ENCODE results near the gene GNAQ.

Gene GNAQ

DNA sequence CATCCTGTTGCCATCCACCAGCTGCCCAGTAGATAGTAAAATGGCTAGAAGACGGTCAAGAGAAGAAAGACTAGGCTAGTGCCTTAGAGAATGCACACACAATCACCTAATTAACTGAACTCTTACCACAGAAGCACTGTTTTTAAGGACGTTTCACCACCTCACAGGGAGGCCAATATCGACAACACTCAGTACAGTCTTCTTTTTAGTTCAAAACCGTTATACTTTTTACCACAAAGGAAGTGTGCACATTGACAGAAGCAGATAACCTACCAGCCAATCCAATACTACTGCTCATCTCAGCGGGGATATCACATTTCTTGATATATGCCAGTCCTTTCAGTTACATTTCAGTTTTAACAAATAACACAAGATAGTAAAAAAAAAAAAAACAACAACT, 122.3 kb downstream of the GNAQ start:
- Histone ChIP-seq H3K4me3 (ENCODE audit: insufficient read depth in 1 of 2, low read depth in 1 of 2, low read length in 2 of 2) (no peak overlapping the region), H3K27ac (ENCODE audit: low read length, poor library complexity, severe bottlenecking) (no peak overlapping the region), H3K27me3 (ENCODE audit: control insufficient read depth in 1 of 2, insufficient read depth in 1 of 2, low read length in 2 of 2) (no peaks in the 10 kb centered on the region), H3K18ac (ENCODE audit: low read depth in 1 of 2, low read length in 2 of 2) (no peak overlapping the region), H2BK12ac (ENCODE audit: low read length in 2 of 2) (no peak overlapping the region), H3K4ac (ENCODE audit: low read depth in 1 of 2, low read length in 2 of 2) (no peak overlapping the region), H2BK120ac (ENCODE audit: low read depth, low read length) (no peak overlapping the region), H3K9ac (ENCODE audit: low read length) (no peak overlapping the region), H2AFZ (ENCODE audit: low read depth, low read length) (no peak overlapping the region), H2AK5ac (ENCODE audit: low read length, severe bottlenecking) (no peak overlapping the region), H3K79me1 (replicated peaks; ENCODE audit: low read length, poor library complexity, severe bottlenecking) (peaks cover 24% of the 10 kb centered on the region), H3K23ac (ENCODE audit: low read length in 2 of 2) (no peak overlapping the region), H2BK5ac (ENCODE audit: low read depth, low read length, poor library complexity, severe bottlenecking) (no peak overlapping the region), H4K8ac (ENCODE audit: low read length) (no peak overlapping the region), H4K91ac (ENCODE audit: low read length) (no peak overlapping the region), H3K4me1 (ENCODE audit: control insufficient read depth, insufficient read depth, low read depth, low read length) (peaks cover 1% of the 10 kb centered on the region), H3K4me2 (ENCODE audit: low read length, poor library complexity, severe bottlenecking) (no peak overlapping the region), H3K36me3 (ENCODE audit: control insufficient read depth in 1 of 2, insufficient read depth in 2 of 2, low read depth in 1 of 2, low read length in 2 of 2) (peaks cover 0 to 3% of the 10 kb centered on the region in 2 experiments), H2BK15ac (ENCODE audit: low read depth, poor library complexity, severe bottlenecking) (no peak overlapping the region), H3K9me3 (ENCODE audit: control insufficient read depth, low read length) (no peaks in the 10 kb centered on the region), H3K14ac (ENCODE audit: low read length in 2 of 2) (no peak overlapping the region)
- DNase-seq, result no peak
- 98% methylated on average over 5 of the region's 5 CpGs for WGBS

- peaks cover 0 to 3% of the 10 kb centered on the region in 2 experiments for H3K36me3 ChIP-seq (ENCODE audit: control insufficient read depth in 1 of 2, insufficient read depth in 2 of 2, low read depth in 1 of 2, low read length in 2 of 2)
- no peak overlapping the region for H3K18ac ChIP-seq (ENCODE audit: low read depth in 1 of 2, low read length in 2 of 2)
- H2BK120ac ChIP-seq (ENCODE audit: low read depth, low read length), result no peak overlapping the region
- WGBS, result 100% methylated on average over 2 of the region's 2 CpGs
- H3K4me2 ChIP-seq (ENCODE audit: low read length, poor library complexity, severe bottlenecking), result no peak overlapping the region
- H2AFZ ChIP-seq (ENCODE audit: low read depth, low read length), result no peak overlapping the region
- H3K9ac ChIP-seq (ENCODE audit: low read length), result no peak overlapping the region
- H2AK5ac ChIP-seq (ENCODE audit: low read length, severe bottlenecking), result no peak overlapping the region
- H3K27ac ChIP-seq (ENCODE audit: low read length, poor library complexity, severe bottlenecking), result no peak overlapping the region
- H4K91ac ChIP-seq (ENCODE audit: low read length), result no peak overlapping the region
- H3K23ac ChIP-seq (ENCODE audit: low read length in 2 of 2), result no peak overlapping the region
- no peak overlapping the region for H3K4me3 ChIP-seq (ENCODE audit: insufficient read depth in 1 of 2, low read depth in 1 of 2, low read length in 2 of 2)
- no peak overlapping the region for H2BK12ac ChIP-seq (ENCODE audit: low read length in 2 of 2)
- DNase-seq, result no peak
- H3K4ac ChIP-seq (ENCODE audit: low read depth in 1 of 2, low read length in 2 of 2), result no peak overlapping the region
- H3K14ac ChIP-seq (ENCODE audit: low read length in 2 of 2), result no peak overlapping the region
- peaks cover 24% of the 10 kb centered on the region for H3K79me1 ChIP-seq (replicated peaks; ENCODE audit: low read length, poor library complexity, severe bottlenecking)
- H2BK5ac ChIP-seq (ENCODE audit: low read depth, low read length, poor library complexity, severe bottlenecking), result no peak overlapping the region
- H3K27me3 ChIP-seq (ENCODE audit: control insufficient read depth in 1 of 2, insufficient read depth in 1 of 2, low read length in 2 of 2), result no peaks in the 10 kb centered on the region
- H3K4me1 ChIP-seq (ENCODE audit: control insufficient read depth, insufficient read depth, low read depth, low read length), result peaks cover 1% of the 10 kb centered on the region
- no peak overlapping the region for H2BK15ac ChIP-seq (ENCODE audit: low read depth, poor library complexity, severe bottlenecking)
- no peaks in the 10 kb centered on the region for H3K9me3 ChIP-seq (ENCODE audit: control insufficient read depth, low read length)
- H4K8ac ChIP-seq (ENCODE audit: low read length), result no peak overlapping the region
Observed at GRCh38 chr9:77908293-77908692, 123.3 kb downstream of the GNAQ start.

DNA sequence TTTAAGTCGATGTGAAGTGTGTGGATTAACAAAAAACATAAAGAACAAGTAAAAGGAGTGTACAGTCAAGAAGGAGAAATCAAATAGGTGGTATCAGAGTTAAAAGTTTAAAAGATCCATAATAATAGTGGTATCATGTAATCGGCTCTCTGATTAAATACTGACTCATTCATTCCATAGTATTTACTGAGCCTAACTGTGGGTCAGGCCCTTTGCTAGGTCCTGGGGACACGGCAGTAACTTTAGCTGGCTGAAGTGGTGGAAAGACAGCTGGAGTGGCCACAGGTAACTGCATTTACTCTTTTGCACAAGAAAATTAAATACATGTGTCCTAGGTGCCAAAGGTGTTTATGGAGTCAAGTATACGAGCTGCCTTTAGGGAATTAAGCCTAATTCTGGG, 124.0 kb downstream of the GNAQ start:
- no peak overlapping the region for H2AFZ ChIP-seq (ENCODE audit: low read depth, low read length)
- H3K9me3 ChIP-seq (ENCODE audit: control insufficient read depth, low read length), result no peaks in the 10 kb centered on the region
- H3K18ac ChIP-seq (ENCODE audit: low read depth in 1 of 2, low read length in 2 of 2), result no peak overlapping the region
- H2BK15ac ChIP-seq (ENCODE audit: low read depth, poor library complexity, severe bottlenecking), result no peak overlapping the region
- no peak overlapping the region for H3K27ac ChIP-seq (ENCODE audit: low read length, poor library complexity, severe bottlenecking)
- H3K9ac ChIP-seq (ENCODE audit: low read length), result peak overlapping the region; percentile 29
- no peak overlapping the region for H3K14ac ChIP-seq (ENCODE audit: low read length in 2 of 2)
- 50% methylated on average over 2 of the region's 4 CpGs for WGBS
- H2BK120ac ChIP-seq (ENCODE audit: low read depth, low read length), result no peak overlapping the region
- peak overlapping the region in 1 of 2 experiments; percentile 47 for H3K4me3 ChIP-seq (ENCODE audit: insufficient read depth in 1 of 2, low read depth in 1 of 2, low read length in 2 of 2)
- no peak overlapping the region for H2BK12ac ChIP-seq (ENCODE audit: low read length in 2 of 2)
- H3K27me3 ChIP-seq (ENCODE audit: control insufficient read depth in 1 of 2, insufficient read depth in 1 of 2, low read length in 2 of 2), result no peaks in the 10 kb centered on the region
- no peak overlapping the region for H4K91ac ChIP-seq (ENCODE audit: low read length)
- peaks cover 1% of the 10 kb centered on the region for H3K4me1 ChIP-seq (ENCODE audit: control insufficient read depth, insufficient read depth, low read depth, low read length)
- H3K23ac ChIP-seq (ENCODE audit: low read length in 2 of 2), result no peak overlapping the region
- H3K4me2 ChIP-seq (ENCODE audit: low read length, poor library complexity, severe bottlenecking), result no peak overlapping the region
- no peak overlapping the region for H3K4ac ChIP-seq (ENCODE audit: low read depth in 1 of 2, low read length in 2 of 2)
- peaks cover 29% of the 10 kb centered on the region for H3K79me1 ChIP-seq (replicated peaks; ENCODE audit: low read length, poor library complexity, severe bottlenecking)
- no peak overlapping the region for H2AK5ac ChIP-seq (ENCODE audit: low read length, severe bottlenecking)
- H3K36me3 ChIP-seq (ENCODE audit: control insufficient read depth in 1 of 2, insufficient read depth in 2 of 2, low read depth in 1 of 2, low read length in 2 of 2), result peaks cover 3% of the 10 kb centered on the region in 2 experiments
- DNase-seq, result no peak
- H2BK5ac ChIP-seq (ENCODE audit: low read depth, low read length, poor library complexity, severe bottlenecking), result no peak overlapping the region
- H4K8ac ChIP-seq (ENCODE audit: low read length), result no peak overlapping the region

DNA sequence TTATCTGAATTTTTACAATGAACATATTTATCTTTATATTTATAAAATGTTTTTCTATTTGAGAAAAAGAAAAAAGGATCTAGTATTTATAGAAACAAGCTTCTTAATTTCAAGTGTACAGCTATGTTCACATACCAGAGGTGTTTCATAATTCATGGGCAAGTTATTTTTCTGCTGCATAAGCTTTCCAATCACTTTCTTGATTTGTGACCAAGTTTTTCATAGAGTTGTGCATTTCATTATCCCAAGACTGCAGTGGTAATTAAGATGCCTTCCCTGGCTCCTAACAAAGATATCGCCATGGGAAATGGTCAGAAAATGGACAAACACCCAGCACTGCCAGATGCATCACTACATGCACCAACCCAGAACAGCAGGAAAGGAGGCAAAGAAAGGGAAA, 124.6 kb downstream of the GNAQ start:
- no peak overlapping the region for H3K27ac ChIP-seq (ENCODE audit: low read length, poor library complexity, severe bottlenecking)
- DNase-seq, result no peak
- no CpG with 5 or more reads among the region's 1 CpG for WGBS
- no peaks in the 10 kb centered on the region for H3K27me3 ChIP-seq (ENCODE audit: control insufficient read depth in 1 of 2, insufficient read depth in 1 of 2, low read length in 2 of 2)
- H3K9me3 ChIP-seq (ENCODE audit: control insufficient read depth, low read length), result no peaks in the 10 kb centered on the region
- no peak overlapping the region for H3K4ac ChIP-seq (ENCODE audit: low read depth in 1 of 2, low read length in 2 of 2)
- peaks cover 1% of the 10 kb centered on the region for H3K4me1 ChIP-seq (ENCODE audit: control insufficient read depth, insufficient read depth, low read depth, low read length)
- no peak overlapping the region for H2AFZ ChIP-seq (ENCODE audit: low read depth, low read length)
- no peak overlapping the region for H3K4me2 ChIP-seq (ENCODE audit: low read length, poor library complexity, severe bottlenecking)
- H2BK120ac ChIP-seq (ENCODE audit: low read depth, low read length), result no peak overlapping the region
- no peak overlapping the region for H2BK15ac ChIP-seq (ENCODE audit: low read depth, poor library complexity, severe bottlenecking)
- H3K9ac ChIP-seq (ENCODE audit: low read length), result peak overlapping the region; percentile 29
- H3K4me3 ChIP-seq (ENCODE audit: insufficient read depth in 1 of 2, low read depth in 1 of 2, low read length in 2 of 2), result peak overlapping the region in 1 of 2 experiments; percentile 47
- H4K91ac ChIP-seq (ENCODE audit: low read length), result no peak overlapping the region
- no peak overlapping the region for H2AK5ac ChIP-seq (ENCODE audit: low read length, severe bottlenecking)
- H2BK5ac ChIP-seq (ENCODE audit: low read depth, low read length, poor library complexity, severe bottlenecking), result no peak overlapping the region
- no peak overlapping the region for H3K23ac ChIP-seq (ENCODE audit: low read length in 2 of 2)
- peaks cover 3% of the 10 kb centered on the region in 2 experiments for H3K36me3 ChIP-seq (ENCODE audit: control insufficient read depth in 1 of 2, insufficient read depth in 2 of 2, low read depth in 1 of 2, low read length in 2 of 2)
- no peak overlapping the region for H3K18ac ChIP-seq (ENCODE audit: low read depth in 1 of 2, low read length in 2 of 2)
- H3K79me1 ChIP-seq (replicated peaks; ENCODE audit: low read length, poor library complexity, severe bottlenecking), result peaks cover 29% of the 10 kb centered on the region
- no peak overlapping the region for H4K8ac ChIP-seq (ENCODE audit: low read length)
- no peak overlapping the region for H2BK12ac ChIP-seq (ENCODE audit: low read length in 2 of 2)
- H3K14ac ChIP-seq (ENCODE audit: low read length in 2 of 2), result no peak overlapping the region
